HG02938 (cell line): ENCODE measurements around the gene DIO1.

Source experiments
- ATAC-seq: cut with Tn5 transposase; IDR thresholded peaks from one replicate; pipeline ENCODE4 v1.9.1; 2021; ENCODE audit warnings: mild to moderate bottlenecking, moderate library complexity; ENCODE audit not compliant: unreplicated experiment

Gene DIO1

GRCh38 chr1:53892911-53893310 is 1.1 kb upstream of the DIO1 start:
- no peak for ATAC-seq

GRCh38 chr1:53894644-53895043 is 657 bp downstream of the DIO1 start:
- no peak for ATAC-seq

GRCh38 chr1:53895421-53895820 is 1.4 kb downstream of the DIO1 start:
- no peak for ATAC-seq

- ATAC-seq = no peak
Observed at GRCh38 chr1:53896635-53897229, 2.7 kb downstream of the DIO1 start.

- no peak for ATAC-seq
Observed at GRCh38 chr1:53899206-53899628, 5.2 kb downstream of the DIO1 start.

- ATAC-seq = no peak
Observed at GRCh38 chr1:53899708-53900107, 5.7 kb downstream of the DIO1 start.

GRCh38 chr1:53902235-53903138 is 8.5 kb downstream of the DIO1 start:
- ATAC-seq = no peak

GRCh38 chr1:53905509-53905908 is 11.5 kb downstream of the DIO1 start:
- ATAC-seq = no peak

GRCh38 chr1:53906121-53906520 is 12.1 kb downstream of the DIO1 start:
- no peak for ATAC-seq

GRCh38 chr1:53909946-53910345 is 16.0 kb downstream of the DIO1 start:
- ATAC-seq = no peak

GRCh38 chr1:53911442-53911841 is 17.5 kb downstream of the DIO1 start:
- no peak for ATAC-seq

GRCh38 chr1:53913352-53914033 is 19.5 kb downstream of the DIO1 start:
- no peak for ATAC-seq

- no peak for ATAC-seq
Observed at GRCh38 chr1:53918343-53918742, 24.4 kb downstream of the DIO1 start.

- ATAC-seq = no peak
Observed at GRCh38 chr1:53919675-53920066, 25.7 kb downstream of the DIO1 start.

GRCh38 chr1:53927376-53927881 is 33.4 kb downstream of the DIO1 start:
- ATAC-seq = no peak

GRCh38 chr1:53929246-53929960 is 35.4 kb downstream of the DIO1 start:
- ATAC-seq = no peak

- no peak for ATAC-seq
Observed at GRCh38 chr1:53930932-53931331, 36.9 kb downstream of the DIO1 start.

- no peak for ATAC-seq
Observed at GRCh38 chr1:53931523-53931922, 37.5 kb downstream of the DIO1 start.

- ATAC-seq = no peak
Observed at GRCh38 chr1:53934170-53934765, 40.3 kb downstream of the DIO1 start.

GRCh38 chr1:53936430-53936829 is 42.4 kb downstream of the DIO1 start:
- ATAC-seq = no peak
